ENCODE data around the gene FTCD.

DNA sequence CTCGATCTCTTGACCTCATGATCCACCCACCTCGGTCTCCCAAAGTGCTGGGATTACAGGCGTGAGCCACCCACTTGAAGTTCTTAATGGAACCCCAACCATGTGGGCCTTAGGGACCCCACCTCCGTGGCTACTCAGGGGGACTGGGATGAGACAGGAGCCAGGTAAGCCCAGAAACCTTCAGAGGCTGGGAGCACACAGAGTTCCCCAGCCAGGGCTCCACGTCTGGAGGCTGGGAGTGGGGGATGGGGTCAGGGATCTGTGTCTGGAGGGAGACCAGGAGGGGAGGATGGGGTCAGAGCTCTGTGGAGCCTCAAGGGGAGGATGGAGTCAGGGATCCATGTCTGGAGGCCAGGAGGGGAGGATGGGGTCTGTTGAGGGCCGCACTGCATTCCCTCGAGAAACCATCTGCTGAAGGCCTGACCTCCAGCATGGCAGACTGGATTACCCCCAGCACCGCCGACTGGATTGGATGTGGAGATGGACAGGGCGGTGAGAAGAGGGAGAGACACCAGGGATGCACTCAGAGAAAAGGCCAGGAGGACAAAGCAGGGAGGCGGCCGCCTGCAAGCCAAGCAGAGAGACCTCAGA, 2.1 kb upstream of the FTCD start:
- TF ChIP-seq, protein P1, sequence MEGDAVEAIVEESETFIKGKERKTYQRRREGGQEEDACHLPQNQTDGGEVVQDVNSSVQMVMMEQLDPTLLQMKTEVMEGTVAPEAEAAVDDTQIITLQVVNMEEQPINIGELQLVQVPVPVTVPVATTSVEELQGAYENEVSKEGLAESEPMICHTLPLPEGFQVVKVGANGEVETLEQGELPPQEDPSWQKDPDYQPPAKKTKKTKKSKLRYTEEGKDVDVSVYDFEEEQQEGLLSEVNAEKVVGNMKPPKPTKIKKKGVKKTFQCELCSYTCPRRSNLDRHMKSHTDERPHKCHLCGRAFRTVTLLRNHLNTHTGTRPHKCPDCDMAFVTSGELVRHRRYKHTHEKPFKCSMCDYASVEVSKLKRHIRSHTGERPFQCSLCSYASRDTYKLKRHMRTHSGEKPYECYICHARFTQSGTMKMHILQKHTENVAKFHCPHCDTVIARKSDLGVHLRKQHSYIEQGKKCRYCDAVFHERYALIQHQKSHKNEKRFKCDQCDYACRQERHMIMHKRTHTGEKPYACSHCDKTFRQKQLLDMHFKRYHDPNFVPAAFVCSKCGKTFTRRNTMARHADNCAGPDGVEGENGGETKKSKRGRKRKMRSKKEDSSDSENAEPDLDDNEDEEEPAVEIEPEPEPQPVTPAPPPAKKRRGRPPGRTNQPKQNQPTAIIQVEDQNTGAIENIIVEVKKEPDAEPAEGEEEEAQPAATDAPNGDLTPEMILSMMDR (IDR thresholded peaks at IDR 0.05): no peak
- TF ChIP-seq POLR2AphosphoS5 (IDR thresholded peaks at IDR 0.05; ENCODE audit: insufficient read depth in 1 of 2, low read depth in 1 of 2): no peak
- no peak for TF ChIP-seq POLR2A (IDR thresholded peaks at IDR 0.05)

Measured in vagina (tissue), 2 donors.